HG02840 (cell line): Measurements from ENCODE around the gene USP10.
"Not testable (repeated sequence)": the region's sequence is repeated elsewhere in the genome, so short reads cannot be mapped to it uniquely, and the experiment has no call there.

Source experiments
- ATAC-seq: cut with Tn5 transposase; IDR thresholded peaks from one replicate; pipeline ENCODE4 v1.9.1; 2021; ENCODE audit warnings: mild to moderate bottlenecking, moderate library complexity, moderate number of reproducible peaks; ENCODE audit not compliant: unreplicated experiment, low FRiP score

The USP10 gene

DNA sequence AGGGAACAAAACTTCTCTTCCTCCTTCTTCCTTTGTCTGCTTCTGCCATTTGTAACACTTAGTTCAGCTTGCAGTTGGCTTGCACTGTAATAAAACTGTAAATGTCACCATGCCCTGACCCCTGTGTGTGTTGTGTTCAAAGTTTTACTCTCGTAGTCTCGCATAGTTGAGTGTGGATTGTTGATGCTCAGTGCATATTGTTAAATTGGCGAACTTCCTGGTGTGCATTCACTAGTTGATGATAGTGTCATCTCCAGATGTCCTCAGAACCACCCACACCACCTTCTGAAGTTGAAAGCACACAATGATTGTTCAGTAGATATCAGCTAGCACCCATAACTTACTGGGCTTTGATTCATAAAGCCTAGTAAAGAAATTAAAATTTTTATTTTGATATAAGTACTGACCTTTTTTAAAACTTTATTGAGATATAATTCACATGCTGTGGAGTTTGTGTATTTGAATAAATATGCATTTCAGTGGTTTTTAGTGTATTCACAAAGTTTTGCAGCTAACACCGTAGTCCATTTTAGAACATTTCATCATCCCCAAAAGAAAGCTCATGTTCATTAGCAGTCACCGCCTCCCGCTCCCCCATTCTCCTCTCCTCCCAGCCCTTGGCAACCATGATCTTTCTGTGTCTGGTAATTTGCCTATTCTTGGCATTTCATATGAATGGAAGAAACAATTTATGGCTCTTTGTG, 25.0 kb downstream of the USP10 start:
- no peak for ATAC-seq

DNA sequence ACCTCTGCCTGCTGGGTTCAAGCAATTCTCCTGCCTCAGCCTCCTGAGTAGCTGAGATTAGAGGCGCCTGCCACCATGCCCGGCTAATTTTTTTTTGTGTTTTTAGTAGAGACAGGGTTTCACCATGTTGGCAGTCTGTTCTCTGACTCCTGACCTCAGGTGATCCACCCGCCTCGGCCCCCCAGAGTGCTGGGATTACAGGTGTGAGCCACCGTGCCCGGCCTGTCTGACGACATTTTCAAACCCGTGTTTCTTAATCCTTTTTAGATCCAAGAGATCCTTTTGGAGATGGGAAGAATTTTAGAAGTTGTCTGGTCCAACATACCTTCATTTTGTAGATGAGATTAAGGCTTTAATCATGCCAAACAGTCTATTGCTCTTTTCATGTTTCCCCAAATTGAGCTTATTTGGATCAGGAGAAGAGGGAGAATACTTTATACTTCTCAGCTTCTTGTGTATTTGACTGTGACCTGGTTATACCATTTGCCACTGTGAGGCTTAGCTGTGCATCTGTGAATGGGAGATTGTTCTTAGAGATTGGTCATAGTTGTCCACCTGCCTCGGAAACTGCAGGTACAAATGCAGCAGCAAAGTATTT, 25.8 kb downstream of the USP10 start:
- no peak for ATAC-seq

DNA sequence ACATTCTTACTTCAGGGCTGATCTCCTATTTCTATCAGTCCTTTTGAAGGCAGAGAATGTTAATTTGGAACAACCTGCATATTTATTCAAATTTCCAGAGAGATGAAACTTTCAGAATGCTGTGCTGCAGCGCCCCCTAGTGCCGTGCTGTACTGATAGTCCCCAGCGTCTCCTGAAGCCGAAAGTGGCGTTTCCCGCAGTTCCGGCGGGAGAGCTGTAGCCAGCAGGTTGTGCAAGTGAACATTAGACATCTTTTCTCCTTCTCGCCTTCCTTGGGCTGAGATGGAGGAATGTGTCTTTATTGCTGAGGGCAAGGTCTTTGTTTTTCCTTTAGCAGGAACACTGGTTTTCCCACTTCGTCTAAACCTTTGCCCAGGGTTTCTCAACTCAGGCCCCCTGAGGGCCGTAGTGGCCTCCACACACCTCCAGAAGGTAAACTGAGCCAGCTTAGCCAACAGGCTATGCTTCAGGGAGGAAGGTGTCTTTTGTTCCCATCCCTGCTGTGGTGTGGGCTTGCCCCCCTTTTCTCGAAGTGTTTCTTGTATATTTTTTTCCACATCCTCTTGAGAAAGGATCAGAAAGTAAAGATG, 26.4 kb downstream of the USP10 start:
- ATAC-seq = no peak

DNA sequence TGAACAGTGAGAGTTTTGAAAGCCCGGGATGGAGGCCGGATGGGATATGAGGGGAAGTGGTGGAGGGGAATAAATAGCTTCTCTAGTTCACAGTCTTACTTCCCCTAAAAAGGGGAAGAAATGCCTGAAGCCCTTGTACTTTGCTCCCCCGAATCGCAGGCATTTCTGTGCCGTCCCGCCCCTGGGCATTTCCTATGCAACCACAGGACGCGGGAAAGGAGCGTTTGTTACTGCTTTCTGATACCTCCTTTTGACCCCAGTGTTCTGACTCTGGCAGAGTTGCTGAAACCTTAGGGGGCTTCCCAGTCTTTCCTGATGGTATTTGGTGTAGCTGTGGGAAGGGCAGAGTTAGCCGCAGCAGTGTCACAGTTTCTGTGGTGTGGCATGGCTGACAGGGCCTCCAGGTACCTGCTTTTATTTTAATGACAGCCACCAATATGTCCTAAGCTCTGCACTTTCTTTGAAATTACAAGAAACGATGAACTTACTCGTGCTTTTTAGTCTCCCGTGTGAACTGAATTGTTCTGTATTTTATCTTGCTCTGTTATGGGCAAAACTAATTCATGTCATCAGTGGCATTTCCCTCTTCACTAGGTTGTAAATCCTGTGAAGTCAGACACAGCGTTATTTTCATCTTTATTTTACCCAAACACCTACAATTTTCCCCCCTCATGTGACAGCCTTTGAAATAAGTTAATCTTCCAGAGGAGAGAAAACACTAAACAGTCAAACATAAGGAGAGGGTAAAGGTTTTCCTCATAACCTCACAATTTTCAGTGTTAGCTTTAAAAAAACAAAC, 27.1 kb downstream of the USP10 start:
- no peak for ATAC-seq

GRCh38 chr16:84728853-84729424, 29.1 kb downstream of the USP10 start:
- ATAC-seq = no peak

DNA sequence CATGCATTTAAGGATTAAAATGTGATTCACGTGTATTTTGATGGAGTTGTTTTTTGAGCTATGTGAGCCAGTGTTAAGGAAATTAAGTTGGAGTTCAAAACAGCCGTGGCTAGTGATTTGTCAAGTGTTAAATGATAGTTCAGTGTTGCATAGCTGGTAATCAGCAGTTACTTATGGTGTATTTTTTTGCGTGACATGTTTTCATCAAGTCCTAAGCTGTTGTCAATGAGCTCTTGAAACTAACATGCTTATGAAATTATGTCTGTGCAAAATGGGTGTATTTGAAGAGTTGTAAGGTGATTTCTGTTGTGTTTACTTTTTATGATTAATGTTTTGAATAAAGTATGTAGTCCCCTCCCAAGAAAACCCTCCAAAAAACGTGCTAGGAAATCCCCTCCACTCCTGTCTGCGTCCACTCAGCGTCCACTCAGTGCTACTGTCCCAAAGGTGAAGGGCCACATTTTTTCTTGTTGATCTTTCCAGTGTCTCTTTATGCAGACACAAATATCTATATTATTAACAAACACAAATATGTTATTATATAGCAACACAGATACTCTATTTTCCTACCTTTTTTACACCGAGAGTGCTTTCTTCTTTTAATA, 30.0 kb downstream of the USP10 start:
- no peak for ATAC-seq

DNA sequence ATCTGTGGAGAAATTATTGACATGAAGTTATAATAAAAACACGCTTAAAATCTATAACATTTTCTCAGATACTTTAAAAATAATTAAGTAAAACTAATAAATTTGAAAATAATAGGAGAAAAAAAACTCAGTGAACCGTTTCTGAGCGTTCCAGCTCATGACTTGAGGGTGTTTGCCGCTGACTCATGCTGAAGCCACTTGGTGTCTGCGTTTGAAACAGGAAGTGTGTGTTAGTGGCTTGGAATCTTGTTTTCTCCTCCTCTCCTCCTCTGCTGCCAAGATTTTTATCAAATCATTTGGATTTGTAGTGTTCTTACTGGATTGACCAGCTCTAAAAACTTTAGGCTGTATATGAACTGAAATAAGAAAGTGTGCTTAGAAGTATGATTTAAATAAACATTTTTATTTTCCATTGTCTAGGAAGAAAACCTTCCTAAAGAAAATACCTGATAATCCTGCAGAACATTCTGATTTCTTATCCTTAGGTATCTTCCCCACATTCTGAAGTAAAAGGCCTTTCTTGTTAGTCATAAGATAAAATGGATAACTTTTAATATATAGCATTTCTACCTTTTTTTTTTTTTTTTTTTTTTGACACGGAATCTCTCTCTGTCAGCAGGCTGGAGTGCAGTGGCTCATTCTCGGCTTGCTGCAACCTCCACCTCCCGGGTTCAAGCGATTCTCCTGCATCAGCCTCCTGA, 30.8 kb downstream of the USP10 start:
- ATAC-seq = no peak

DNA sequence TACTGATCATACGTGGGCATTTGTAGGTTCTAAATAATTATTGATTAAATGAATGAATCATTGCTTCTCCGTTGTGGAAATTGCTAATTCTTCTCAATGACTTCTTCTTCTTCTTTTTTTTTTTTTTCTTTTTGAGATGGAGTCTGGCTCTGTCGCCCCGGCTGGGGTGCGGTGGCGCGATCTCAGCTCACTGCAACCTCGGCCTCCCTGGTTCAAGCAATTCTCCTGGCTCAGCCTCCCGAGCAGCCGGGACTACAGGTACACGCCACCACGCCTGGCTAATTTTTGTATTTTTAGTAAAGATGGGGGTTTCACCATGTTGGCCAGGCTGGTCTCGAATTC, 32.5 kb downstream of the USP10 start:
- ATAC-seq = not testable (repeated sequence)

DNA sequence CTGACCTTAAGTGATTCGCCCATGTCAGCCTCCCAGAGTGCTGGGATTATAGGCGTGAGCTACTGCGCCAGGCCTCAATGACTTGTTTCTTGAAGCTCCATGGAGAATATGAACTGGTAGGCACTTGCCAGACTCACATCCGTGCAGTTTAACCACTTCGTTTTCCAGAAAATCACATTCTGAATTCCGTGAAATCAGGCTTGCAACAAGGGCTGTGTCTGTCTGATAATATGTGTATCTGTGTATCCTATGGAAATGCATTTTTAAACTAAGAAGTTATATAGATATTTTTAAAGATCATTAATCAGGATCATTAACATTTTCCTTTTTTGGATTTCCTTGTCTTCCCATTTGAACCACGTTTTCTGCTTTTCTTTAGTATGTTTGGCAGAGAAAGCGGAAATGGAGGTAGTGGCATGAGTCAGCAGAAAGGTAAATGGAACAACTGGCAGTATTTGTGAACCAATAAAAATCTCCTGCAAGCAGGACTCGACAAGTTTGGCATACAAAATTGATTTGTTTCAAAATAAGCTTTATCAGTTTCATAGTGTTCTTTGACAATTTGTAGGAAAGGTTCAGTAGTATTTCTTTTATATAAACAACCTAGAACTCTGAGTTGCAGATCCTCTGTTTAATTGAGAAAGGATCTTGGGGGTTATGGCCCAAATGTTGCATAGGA, 33.0 kb downstream of the USP10 start:
- no peak for ATAC-seq

DNA sequence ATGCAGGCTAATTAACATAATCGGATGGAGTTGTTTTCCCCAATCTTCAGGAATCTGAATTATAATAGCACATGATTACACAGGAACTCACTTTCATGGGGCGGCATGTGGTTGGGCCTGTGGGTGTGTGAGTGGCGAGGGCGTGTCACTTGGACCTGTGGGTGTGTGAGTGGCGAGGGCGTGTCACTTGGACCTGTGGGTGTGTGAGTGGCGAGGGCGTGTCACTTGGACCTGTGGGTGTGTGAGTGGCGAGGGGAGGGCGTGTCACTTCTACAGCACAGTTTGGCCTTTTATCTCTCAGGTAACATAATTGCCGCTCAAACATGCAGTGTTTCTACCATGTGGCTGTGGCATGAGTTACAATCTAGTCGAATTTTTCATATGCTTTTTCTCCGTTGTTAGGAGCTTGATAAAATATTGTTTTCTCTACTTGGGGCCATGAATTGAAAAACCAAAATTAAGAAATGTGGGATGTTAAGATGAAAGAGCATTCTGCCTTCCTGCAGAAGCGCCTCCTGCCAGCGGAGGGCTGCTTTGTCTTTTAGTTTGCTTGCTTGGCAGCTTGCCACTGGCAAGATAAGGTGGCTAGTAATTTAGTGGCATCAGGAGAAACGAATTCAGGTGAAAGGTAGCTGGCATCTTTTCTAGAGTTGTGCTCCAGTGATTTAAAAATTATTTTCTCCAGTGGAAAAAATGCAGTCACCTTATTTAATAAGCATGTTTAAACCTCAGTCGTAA, 36.2 kb downstream of the USP10 start:
- ATAC-seq = no peak

DNA sequence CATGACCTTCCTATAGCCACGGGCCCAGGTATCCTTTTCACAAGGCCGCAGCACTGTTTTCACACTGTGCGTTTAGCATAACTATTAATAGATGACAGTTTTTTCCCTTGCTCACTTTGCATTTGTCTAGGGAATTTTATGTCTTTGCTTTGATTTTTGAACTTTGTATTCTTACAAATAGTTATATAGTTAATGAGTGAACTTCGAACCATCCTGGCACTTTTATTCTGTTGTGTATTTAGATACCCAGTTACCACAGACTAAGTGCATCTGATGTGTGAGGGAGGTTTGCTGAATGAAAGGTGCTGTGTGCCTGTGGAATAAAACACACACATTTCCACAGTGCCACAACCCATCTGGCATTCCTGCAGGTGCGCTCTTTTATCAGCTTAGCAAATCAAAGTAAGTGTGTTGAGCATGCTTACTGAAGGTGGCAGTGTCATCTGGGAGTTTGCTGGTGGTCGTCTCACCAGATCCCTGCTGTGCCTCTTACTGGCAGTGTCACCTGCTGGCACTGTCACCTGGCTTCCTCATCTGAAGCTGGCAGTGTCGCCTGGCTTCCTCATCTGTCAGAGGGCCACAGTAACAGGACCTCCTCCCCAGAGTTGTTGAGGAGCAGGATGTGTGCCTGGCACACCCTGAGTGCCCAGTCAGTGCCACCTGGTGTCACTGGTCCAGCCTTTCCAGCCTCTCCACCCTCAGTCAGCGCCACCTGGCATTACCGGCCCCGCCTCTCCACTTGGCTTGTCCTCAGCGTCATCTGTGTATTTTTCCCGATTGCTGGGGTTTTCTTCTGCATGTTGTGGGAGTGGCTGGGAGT, 37.6 kb downstream of the USP10 start:
- no peak for ATAC-seq

DNA sequence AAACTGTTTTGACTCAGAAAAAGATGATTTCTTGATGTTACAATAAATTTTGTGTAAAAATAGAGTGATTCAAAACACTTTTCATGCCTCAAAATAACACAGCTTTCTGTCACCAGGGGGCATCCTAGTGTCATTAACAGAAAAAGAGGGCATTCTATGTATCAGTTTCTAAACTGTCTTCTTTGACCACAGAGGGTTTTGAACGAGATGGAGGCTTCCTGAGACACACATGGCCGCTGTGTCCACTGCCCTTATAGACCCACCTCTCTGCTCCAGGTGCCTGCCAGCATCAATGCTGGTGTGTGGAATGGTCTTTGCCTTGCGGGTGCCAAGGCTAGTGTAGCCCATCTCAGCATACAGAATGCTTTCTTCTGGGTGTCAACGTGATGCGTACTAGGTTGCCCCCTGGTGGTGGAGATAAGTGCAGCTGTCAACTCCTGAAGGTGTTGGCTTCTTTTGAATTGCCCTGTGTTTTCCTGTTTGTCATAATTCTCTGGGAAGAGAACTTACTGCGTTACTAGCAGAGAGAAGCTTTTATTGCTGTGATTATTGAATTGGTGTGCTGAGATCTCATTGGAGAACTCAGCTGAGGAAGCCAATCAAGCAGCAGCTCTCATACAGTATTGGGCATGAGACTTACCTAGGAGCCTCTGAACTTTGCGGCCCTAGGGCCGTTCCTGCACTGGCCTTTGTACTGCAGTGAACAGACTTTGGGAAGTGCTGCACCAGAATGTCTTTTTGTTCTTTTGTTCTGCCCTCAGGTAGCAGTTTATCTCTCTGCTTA, 38.6 kb downstream of the USP10 start:
- ATAC-seq = peak; percentile 54

DNA sequence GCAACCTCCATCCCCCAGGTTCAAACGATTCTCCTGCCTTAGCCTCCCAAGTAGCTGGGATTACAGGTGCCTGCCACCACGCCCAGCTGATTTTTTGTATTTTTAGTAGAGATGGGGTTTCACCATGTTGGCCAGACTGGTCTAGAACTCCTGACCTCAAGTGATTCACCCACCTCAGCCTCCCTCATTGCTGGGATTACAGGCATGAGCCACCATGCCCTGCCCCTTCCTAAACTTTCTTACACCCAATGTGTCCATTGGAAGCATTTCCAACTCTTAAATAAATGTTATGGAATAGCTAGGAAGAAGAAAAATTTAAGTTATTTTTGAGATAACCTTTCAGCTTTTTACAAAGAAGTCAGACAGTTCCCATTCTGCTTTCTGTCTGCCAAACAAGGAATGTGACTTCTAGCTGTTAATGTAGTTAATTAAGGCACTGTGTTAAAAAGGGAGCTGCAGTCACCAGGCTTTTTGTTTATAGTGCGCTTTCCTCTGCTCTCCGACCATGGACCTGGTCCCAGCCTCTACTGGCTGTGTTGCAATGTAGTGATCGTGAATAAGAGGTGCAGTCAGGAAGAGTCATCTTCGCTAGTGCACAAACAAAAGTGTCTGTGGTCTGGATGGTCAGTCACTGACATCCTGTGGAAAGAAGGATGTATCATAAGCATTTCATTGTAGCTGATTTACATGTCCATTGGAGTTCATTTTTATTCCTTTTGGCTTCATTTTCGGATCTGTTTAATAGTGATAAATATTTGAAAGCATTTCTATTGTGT, 39.7 kb downstream of the USP10 start:
- no peak for ATAC-seq

- ATAC-seq = no peak
Measured at GRCh38 chr16:84740596-84741116, 40.9 kb downstream of the USP10 start.

DNA sequence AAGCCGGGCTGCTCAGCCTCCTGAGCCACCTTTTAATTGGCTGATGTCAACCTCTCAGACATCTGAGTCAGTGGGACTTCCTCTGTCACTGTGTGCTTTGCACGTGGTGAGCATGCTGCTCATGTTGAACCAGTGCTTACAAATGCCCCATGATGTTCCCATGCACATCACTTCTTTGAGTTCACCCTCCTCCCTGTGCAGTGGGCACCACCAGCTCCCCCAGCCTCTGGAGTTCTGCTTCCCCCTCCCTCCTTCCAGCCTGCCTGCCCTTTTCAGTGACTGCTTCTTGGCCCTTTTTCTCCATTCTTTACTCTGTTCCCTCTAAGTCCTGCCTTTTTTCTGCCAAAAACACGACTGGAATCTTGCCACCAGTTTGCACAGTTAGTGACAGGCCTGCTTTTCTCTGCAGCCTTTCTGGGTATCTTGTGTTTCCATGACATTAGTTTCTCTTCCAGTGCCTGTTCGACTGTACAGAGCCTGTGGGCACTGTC, 41.6 kb downstream of the USP10 start:
- ATAC-seq = no peak

DNA sequence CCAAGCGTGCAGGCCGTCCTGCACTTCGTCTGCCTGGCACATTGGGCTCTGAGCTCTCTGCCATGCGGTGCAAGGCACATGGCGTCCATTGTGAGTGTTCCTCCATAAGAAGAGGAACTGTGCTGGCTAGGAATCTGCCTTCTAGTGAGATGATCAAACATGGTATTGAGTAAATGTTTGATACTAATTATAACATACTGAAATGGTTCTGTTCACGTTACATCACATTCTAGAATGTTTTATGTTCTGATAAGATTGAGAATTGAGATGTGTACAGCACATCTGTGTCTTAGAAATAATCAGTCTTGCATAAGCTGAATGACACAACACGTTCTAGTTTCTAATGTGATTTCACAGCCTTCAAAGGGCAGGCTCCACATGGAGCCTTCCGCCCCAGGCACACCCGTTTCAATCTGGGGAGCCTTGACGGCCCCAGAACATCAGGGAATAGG, 42.9 kb downstream of the USP10 start:
- no peak for ATAC-seq
